ENCODE results near the gene NRARP.
"Not testable (repeated sequence)": the region's sequence is repeated elsewhere in the genome, so short reads cannot be mapped to it uniquely, and the experiment has no call there.

Gene NRARP

GRCh38 chr9:137275588-137276472 is 26.2 kb downstream of the NRARP start:
- DNase-seq: no peak

GRCh38 chr9:137275203-137275587 is 26.9 kb downstream of the NRARP start:
- no peak for DNase-seq

- DNase-seq: no peak
These were observed 28.3 kb downstream of the NRARP start for GRCh38 chr9:137273611-137274320.

- no peak for DNase-seq
These were observed 29.0 kb downstream of the NRARP start for GRCh38 chr9:137273095-137273490.

GRCh38 chr9:137272241-137273094 is 29.6 kb downstream of the NRARP start:
- no peak for DNase-seq

- no peak for DNase-seq
These were observed 30.4 kb downstream of the NRARP start for GRCh38 chr9:137271696-137272076.

- DNase-seq: no peak
These were observed 31.0 kb downstream of the NRARP start for GRCh38 chr9:137270929-137271695.

GRCh38 chr9:137269231-137269772 is 32.8 kb downstream of the NRARP start:
- no peak for DNase-seq

GRCh38 chr9:137268538-137269201 is 33.4 kb downstream of the NRARP start:
- no peak for DNase-seq

- no peak for DNase-seq
These were observed 34.1 kb downstream of the NRARP start for GRCh38 chr9:137267933-137268355.

GRCh38 chr9:137266585-137267453 is 35.3 kb downstream of the NRARP start:
- no peak for DNase-seq

- no peak for DNase-seq
These were observed 35.9 kb downstream of the NRARP start for GRCh38 chr9:137266162-137266527.

GRCh38 chr9:137265496-137266161 is 36.4 kb downstream of the NRARP start:
- DNase-seq: no peak

GRCh38 chr9:137264067-137264466 is 38.0 kb downstream of the NRARP start:
- no peak for DNase-seq

- no peak for DNase-seq
These were observed 38.6 kb downstream of the NRARP start for GRCh38 chr9:137263506-137263905.

- no peak for DNase-seq
These were observed 39.2 kb downstream of the NRARP start for GRCh38 chr9:137262909-137263285.

GRCh38 chr9:137262173-137262908 is 39.7 kb downstream of the NRARP start:
- not testable (repeated sequence) for DNase-seq

GRCh38 chr9:137256856-137257255 is 45.2 kb downstream of the NRARP start:
- no peak for DNase-seq

GRCh38 chr9:137256362-137256761 is 45.7 kb downstream of the NRARP start:
- DNase-seq: no peak

Data from AML-193 (cell line).